NOMO-1 treated with DMSO at 0.1 percent for 48 hours (cell line): ENCODE data around the gene ATP6V0A1.
"Not testable (repeated sequence)": the region's sequence is repeated elsewhere in the genome, so short reads cannot be mapped to it uniquely, and the experiment has no call there.

ENCODE experiments used
- DNase-seq: peaks from one replicate; lab custom pipeline; 2025; ENCODE audit not compliant: unreplicated experiment; lab: John Stamatoyannopoulos, UW

The ATP6V0A1 gene

DNA sequence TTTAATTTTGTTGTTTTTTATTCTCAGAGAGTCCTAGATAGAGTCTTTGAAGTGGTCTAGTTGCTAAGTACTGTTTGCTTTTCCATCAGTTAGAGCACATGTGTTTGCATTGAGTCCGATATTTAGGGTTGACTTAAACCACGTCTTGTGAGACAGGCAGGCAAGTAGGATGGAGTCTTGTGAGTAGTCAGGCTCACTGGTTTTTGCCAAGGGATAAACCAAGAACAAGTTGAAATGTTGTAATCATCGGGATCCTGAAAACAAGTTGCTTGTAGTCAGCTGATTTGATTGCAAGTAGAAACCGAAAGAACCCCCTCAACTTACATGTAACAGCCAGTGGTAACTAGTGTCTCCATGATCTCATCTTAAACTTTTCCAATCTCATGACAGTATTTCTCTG is 17.2 kb downstream of the ATP6V0A1 start:
- DNase-seq, result no peak

- DNase-seq, result no peak
These were observed 17.7 kb downstream of the ATP6V0A1 start for GRCh38 chr17:42476411-42476810.

GRCh38 chr17:42477173-42477572 is 18.5 kb downstream of the ATP6V0A1 start:
- no peak for DNase-seq

DNA sequence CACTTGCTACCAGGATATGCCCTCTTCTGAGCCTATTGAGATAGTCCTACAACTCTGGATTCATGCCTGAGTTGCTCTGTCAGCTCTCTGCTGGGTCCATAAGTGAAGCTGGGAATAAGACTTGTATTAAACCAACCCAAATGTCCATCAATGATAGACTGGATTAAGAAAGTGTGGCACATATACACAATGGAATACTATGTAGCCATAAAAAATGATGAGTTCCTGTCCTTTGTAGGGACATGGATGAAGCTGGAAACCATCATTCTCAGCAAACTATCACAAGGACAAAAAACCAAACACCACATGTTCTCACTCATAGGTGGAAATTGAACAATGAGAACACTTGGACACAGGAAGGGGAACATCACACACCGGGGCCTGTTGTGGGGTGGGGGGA is 19.1 kb downstream of the ATP6V0A1 start:
- not testable (repeated sequence) for DNase-seq

DNA sequence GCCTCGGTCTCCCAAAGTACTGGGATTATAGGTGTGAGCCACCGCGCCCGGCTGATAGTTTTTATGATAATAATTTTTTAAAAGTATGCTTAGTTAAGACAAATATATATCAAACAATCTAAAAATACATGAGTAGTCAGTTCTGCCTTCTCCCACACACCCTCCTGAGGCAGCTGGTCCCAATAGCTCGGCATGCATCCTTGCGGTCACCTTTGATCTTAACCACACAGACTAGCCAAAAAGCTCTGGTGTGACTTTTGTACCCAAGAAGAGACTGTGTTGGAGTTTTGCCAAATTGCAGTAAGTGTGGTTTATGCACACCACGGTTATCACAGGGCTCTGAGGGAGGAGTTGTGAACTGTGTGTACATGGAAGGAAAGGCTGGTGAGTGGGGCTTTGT is 25.6 kb downstream of the ATP6V0A1 start:
- DNase-seq, result no peak

GRCh38 chr17:42485680-42486079 is 27.0 kb downstream of the ATP6V0A1 start:
- DNase-seq, result no peak

GRCh38 chr17:42488032-42488431 is 29.4 kb downstream of the ATP6V0A1 start:
- no peak for DNase-seq

DNA sequence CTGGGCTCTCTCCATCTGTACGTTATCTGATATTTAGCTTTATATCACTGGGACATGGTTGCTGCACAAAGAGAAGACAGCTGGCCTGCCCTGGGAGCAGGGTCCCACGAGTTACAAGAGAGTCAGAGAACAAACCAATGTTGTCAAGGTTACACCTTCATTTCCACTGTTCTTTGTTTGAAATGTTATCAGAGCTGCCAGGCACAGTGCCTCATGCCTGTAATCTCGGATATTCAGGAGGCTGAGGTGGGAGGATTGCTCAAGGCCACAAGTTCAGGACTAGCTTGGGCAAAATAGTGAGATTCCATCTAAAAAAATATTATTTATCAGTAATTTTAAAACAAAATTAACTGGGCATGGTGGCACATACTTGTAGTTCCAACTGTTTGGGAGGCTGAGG is 34.6 kb downstream of the ATP6V0A1 start:
- DNase-seq, result no peak

DNA sequence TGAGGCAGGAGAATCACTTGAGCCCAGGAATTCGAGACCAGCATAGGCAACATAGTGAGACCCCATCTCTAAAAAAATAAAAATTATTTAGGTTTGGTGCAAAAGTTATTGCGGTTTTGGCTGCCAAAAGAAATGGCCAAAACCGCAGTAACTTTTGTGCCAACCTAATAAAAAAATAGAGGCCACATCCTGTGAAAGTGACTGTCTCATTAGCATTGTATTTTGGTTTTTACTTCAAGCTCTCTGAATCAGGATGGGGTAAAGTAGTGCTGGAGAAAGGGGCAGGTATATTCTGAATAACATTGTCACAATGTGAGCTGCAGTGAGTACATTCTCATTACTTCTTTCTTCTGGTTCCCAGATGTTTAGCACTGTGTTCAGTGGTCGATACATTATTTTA is 36.0 kb downstream of the ATP6V0A1 start:
- DNase-seq, result no peak

DNA sequence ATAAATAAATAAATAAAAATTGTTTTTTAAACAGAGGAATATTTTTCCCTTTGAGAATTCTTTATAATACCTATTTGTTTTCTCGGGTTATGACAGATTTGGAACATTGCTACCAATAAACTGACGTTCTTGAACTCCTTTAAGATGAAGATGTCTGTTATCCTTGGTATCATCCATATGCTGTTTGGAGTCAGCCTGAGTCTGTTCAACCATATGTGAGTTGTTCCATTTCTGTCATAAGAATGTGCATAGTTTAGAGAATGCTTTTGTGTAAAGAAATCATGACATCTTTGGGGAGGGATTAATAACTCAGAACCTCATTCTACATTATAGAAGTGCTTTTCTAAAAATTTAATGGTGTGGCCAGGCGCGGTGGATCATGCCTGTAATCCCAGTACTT is 40.1 kb downstream of the ATP6V0A1 start:
- DNase-seq, result no peak

DNA sequence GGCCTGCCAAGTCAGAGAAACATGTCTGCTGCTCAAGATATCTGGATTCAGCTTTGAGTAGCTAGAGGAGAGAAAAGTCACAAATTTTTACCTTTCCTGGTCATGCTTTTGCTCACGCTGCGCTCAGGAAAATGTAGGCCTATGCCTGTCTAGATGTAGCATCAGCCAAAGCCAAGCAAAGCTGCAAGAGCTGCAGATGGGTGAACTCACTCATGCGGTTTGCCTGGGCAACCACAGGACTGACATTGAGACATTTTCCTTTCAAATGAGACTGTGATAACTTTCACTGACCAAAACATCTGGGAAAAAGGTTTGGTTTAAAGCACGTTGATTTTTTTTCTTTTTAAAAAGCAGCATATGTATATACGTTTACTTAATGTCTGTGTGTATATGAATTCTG is 43.4 kb downstream of the ATP6V0A1 start:
- no peak for DNase-seq

DNA sequence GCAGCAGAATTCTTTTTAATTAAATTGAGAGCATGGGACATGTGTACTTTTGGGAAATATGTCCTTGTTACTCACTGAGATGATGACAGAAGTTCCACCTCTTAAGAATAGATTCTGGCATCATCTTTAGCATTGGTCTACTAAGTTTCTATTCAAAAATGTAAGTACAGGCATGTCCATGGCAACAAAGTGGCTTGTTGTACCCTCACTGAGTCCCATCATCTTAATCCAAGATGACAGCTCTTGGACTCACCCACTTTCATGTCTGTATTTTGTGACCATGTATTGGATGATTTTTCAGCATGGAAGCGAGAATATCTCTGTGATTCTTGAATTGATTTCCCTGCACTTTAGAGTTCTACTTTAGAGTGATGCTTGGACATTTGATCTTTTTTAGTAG is 44.2 kb downstream of the ATP6V0A1 start:
- no peak for DNase-seq

GRCh38 chr17:42507671-42508070 is 49.0 kb downstream of the ATP6V0A1 start:
- DNase-seq, result no peak

- no peak for DNase-seq
These were observed 49.9 kb downstream of the ATP6V0A1 start for GRCh38 chr17:42508426-42509165.

GRCh38 chr17:42509409-42509808 is 50.7 kb downstream of the ATP6V0A1 start:
- no peak for DNase-seq

GRCh38 chr17:42509841-42510240 is 51.2 kb downstream of the ATP6V0A1 start:
- peak; percentile 13 for DNase-seq

- no peak for DNase-seq
These were observed 53.6 kb downstream of the ATP6V0A1 start for GRCh38 chr17:42512246-42512645.

DNA sequence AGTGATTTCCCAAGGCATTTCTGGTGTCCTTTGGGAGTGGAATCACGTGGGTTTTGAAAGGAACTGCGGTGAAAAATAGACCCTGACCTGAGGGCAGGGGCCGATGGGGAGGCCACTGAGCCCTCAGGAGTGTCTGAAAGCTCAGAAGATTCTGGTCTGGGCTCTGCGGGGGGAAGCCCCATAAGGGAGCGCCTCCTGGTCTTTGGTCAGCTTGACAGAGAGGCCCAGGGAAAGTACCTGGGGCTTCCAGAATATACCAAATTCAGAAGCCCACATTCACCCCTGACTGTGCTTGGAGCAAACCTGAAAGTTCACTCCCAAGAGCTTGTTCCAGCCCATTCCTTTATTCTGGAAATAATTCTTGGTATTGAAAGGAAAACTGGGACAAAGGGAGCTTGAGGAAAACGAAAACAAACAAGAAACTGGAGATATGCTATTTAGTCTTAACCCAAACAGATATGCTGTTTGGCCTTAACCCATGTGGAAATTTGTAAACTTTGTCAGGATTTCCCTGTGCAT is 54.1 kb downstream of the ATP6V0A1 start:
- DNase-seq, result no peak

DNA sequence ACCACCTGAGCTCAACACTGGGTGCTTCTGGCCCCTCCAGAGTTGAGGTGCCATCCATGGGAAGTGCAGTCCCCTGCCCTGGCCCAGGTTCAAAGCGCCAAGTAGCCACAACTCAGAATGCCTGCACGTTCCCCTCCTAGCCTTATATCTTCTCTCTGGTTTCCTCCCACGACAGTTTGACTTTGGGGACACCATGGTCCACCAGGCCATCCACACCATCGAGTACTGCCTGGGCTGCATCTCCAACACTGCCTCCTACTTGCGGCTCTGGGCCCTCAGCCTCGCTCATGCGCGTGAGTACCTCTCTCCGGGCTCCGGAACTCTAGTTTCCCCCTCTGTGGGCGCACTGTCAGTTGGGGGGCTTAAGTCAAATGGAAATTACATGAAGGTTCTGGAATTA is 55.0 kb downstream of the ATP6V0A1 start:
- DNase-seq, result no peak

GRCh38 chr17:42514279-42514678 is 55.6 kb downstream of the ATP6V0A1 start:
- DNase-seq, result no peak

DNA sequence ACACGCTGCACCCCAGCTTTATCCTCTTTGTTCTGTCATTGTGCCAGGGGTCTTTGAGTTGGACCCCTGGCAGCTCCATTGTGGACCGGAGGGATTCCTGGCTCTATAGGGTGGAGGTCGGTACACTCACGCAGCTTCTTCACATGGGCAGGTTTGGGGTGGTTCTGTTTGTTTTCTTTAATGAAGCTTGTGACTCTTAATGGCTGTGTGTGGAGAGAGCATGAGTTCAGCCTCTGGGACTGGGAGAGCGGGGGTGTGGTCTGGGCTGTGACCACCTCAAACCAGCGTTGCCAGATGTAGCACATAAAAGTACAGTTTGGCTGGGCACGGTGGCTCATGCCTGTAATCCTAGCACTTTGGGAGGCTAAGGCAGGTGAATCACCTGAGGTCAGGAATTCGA is 56.2 kb downstream of the ATP6V0A1 start:
- DNase-seq, result no peak

GRCh38 chr17:42517516-42517915 is 58.8 kb downstream of the ATP6V0A1 start:
- DNase-seq, result peak; percentile 70
